HG03575 (cell line): ENCODE results near the gene CCDC91.
"Not testable (repeated sequence)": the region's sequence is repeated elsewhere in the genome, so short reads cannot be mapped to it uniquely, and the experiment has no call there.

Source experiments
- ATAC-seq: cut with Tn5 transposase; IDR thresholded peaks from one replicate; pipeline ENCODE4 v1.9.1; 2021; ENCODE audit not compliant: unreplicated experiment, insufficient number of reproducible peaks, low FRiP score; ENCODE audit errors: extremely low read depth

CCDC91 gene

GRCh38 chr12:28265435-28266042 lies 75.3 kb downstream of the CCDC91 start:
- ATAC-seq = no peak

GRCh38 chr12:28267920-28268607 lies 77.8 kb downstream of the CCDC91 start:
- not testable (repeated sequence) for ATAC-seq

GRCh38 chr12:28268608-28269229 lies 78.5 kb downstream of the CCDC91 start:
- ATAC-seq = no peak

- ATAC-seq = no peak
Measured at GRCh38 chr12:28269851-28270250, 79.6 kb downstream of the CCDC91 start.

GRCh38 chr12:28278499-28278898 lies 88.2 kb downstream of the CCDC91 start:
- no peak for ATAC-seq

GRCh38 chr12:28278960-28279359 lies 88.7 kb downstream of the CCDC91 start:
- ATAC-seq = no peak

GRCh38 chr12:28286352-28286751 lies 96.1 kb downstream of the CCDC91 start:
- ATAC-seq = no peak

- ATAC-seq = no peak
Measured at GRCh38 chr12:28290262-28290661, 100.0 kb downstream of the CCDC91 start.

GRCh38 chr12:28292699-28293098 lies 102.4 kb downstream of the CCDC91 start:
- no peak for ATAC-seq

GRCh38 chr12:28294300-28294699 lies 104.0 kb downstream of the CCDC91 start:
- no peak for ATAC-seq

GRCh38 chr12:28296287-28296686 lies 106.0 kb downstream of the CCDC91 start:
- no peak for ATAC-seq

- ATAC-seq = no peak
Measured at GRCh38 chr12:28303192-28303591, 112.9 kb downstream of the CCDC91 start.

- no peak for ATAC-seq
Measured at GRCh38 chr12:28306535-28306934, 116.3 kb downstream of the CCDC91 start.

GRCh38 chr12:28308891-28309290 lies 118.6 kb downstream of the CCDC91 start:
- ATAC-seq = no peak

GRCh38 chr12:28313631-28314030 lies 123.4 kb downstream of the CCDC91 start:
- ATAC-seq = no peak

- no peak for ATAC-seq
Measured at GRCh38 chr12:28316049-28316448, 125.8 kb downstream of the CCDC91 start.

- ATAC-seq = no peak
Measured at GRCh38 chr12:28318273-28318672, 128.0 kb downstream of the CCDC91 start.

- no peak for ATAC-seq
Measured at GRCh38 chr12:28320353-28320752, 130.1 kb downstream of the CCDC91 start.

GRCh38 chr12:28327722-28328121 lies 137.5 kb downstream of the CCDC91 start:
- no peak for ATAC-seq

GRCh38 chr12:28328967-28329366 lies 138.7 kb downstream of the CCDC91 start:
- no peak for ATAC-seq
